Measurements from ENCODE around the gene OXSM. TPM values are rescaled to one million over a fixed set of nuclear protein-coding genes. Genes with fewer than 3 reads are reported as not detected.
A peak's percentile ranks its signal among the peaks of the same experiment; 100 is the strongest.

The OXSM gene
- total RNA-seq, 1 donor from 2014 or later: 12.4 TPM

- Mint-ChIP-seq H3K36me3 (no peaks in the 10 kb centered on the region), H3K27me3 (peaks cover 12% of the 10 kb centered on the region), H3K27ac (peak overlapping the region; percentile 52), H3K4me3 (no peak overlapping the region), H3K9me3 (peaks cover 6% of the 10 kb centered on the region), H3K4me1 (ENCODE audit: unreplicated experiment) (peaks cover 6% of the 10 kb centered on the region)
- no peak for TF ChIP-seq CTCF (conservative IDR thresholded peaks at IDR 0.05)
- DNase-seq (ENCODE audit: extremely low spot score, unreplicated experiment): no peak
These were observed 31.1 kb downstream of the OXSM start for GRCh38 chr3:25820816-25821486.

- H3K4me1 Mint-ChIP-seq (ENCODE audit: unreplicated experiment): peaks cover 6% of the 10 kb centered on the region
- no peak overlapping the region for H3K27ac Mint-ChIP-seq
- H3K27me3 Mint-ChIP-seq: peaks cover 12% of the 10 kb centered on the region
- no peak overlapping the region for H3K4me3 Mint-ChIP-seq
- peaks cover 7% of the 10 kb centered on the region for H3K9me3 Mint-ChIP-seq
- no peak for DNase-seq (ENCODE audit: extremely low spot score, unreplicated experiment)
- H3K36me3 Mint-ChIP-seq: no peaks in the 10 kb centered on the region
- no peak for TF ChIP-seq CTCF (conservative IDR thresholded peaks at IDR 0.05)
These were observed 32.1 kb downstream of the OXSM start for GRCh38 chr3:25821746-25822573.

- H3K4me3 Mint-ChIP-seq: no peak overlapping the region
- DNase-seq (ENCODE audit: extremely low spot score, unreplicated experiment): no peak
- peaks cover 12% of the 10 kb centered on the region for H3K27me3 Mint-ChIP-seq
- H3K36me3 Mint-ChIP-seq: no peaks in the 10 kb centered on the region
- H3K27ac Mint-ChIP-seq: no peak overlapping the region
- H3K4me1 Mint-ChIP-seq (ENCODE audit: unreplicated experiment): peaks cover 6% of the 10 kb centered on the region
- TF ChIP-seq CTCF (conservative IDR thresholded peaks at IDR 0.05): no peak
- H3K9me3 Mint-ChIP-seq: peaks cover 7% of the 10 kb centered on the region
These were observed 33.4 kb downstream of the OXSM start for GRCh38 chr3:25823314-25823713.

- Mint-ChIP-seq H3K27ac (no peak overlapping the region), H3K9me3 (peaks cover 3% of the 10 kb centered on the region), H3K4me1 (ENCODE audit: unreplicated experiment) (peaks cover 6% of the 10 kb centered on the region), H3K4me3 (no peak overlapping the region), H3K27me3 (peaks cover 7% of the 10 kb centered on the region), H3K36me3 (no peaks in the 10 kb centered on the region)
- TF ChIP-seq CTCF (conservative IDR thresholded peaks at IDR 0.05): no peak
- no peak for DNase-seq (ENCODE audit: extremely low spot score, unreplicated experiment)
These were observed 36.6 kb downstream of the OXSM start for GRCh38 chr3:25826510-25826909.

- Mint-ChIP-seq H3K27ac (no peak overlapping the region), H3K9me3 (peaks cover 3% of the 10 kb centered on the region), H3K4me3 (no peak overlapping the region), H3K4me1 (ENCODE audit: unreplicated experiment) (peaks cover 6% of the 10 kb centered on the region), H3K36me3 (no peaks in the 10 kb centered on the region), H3K27me3 (no peaks in the 10 kb centered on the region)
- TF ChIP-seq CTCF (conservative IDR thresholded peaks at IDR 0.05): no peak
- DNase-seq (ENCODE audit: extremely low spot score, unreplicated experiment): no peak
These were observed 40.7 kb downstream of the OXSM start for GRCh38 chr3:25830373-25831280.

All from type B pancreatic cell (in vitro differentiated cells).